Adrenal gland (tissue), 12 donors: ENCODE results near the gene TAGLN2. TPM values are rescaled to one million over a fixed set of nuclear protein-coding genes. Genes with fewer than 3 reads are reported as not detected.

Experiments used
- DNase-seq, 7 donors: peaks; one replicate each; pipeline ENCODE4 v3.0.0-alpha.2; 2019 to 2020
- H3K27ac ChIP-seq, 5 donors: fragments of 200-600 bp; sonication (generic) in 4 of 5; 1 replicate in 3 of 5; 2 replicates in 2 of 5; pipeline versions ENCODE4 v1.5.1 to v1.8.0; 2016 to 2020; ENCODE audit warnings: mild to moderate bottlenecking in 1 of 5
- H3K27me3 ChIP-seq: fragments of 200-600 bp; 2 replicates; pipeline ENCODE4 v1.8.0; 2021
- H3K36me3 ChIP-seq, 2 donors: fragments of 200-600 bp; replicated peaks in 1 of 2; 1 replicate in 1 of 2; 2 replicates in 1 of 2; pipeline versions ENCODE4 v1.5.1 to v1.8.0; 2018 to 2022
- H3K4me1 ChIP-seq, 2 donors: fragments of 200-600 bp; replicated peaks in 1 of 2; 1 replicate in 1 of 2; 2 replicates in 1 of 2; pipeline versions ENCODE4 v1.5.1 to v1.8.0; 2018 to 2021
- H3K4me3 ChIP-seq, 4 donors: fragments of 200-600 bp; sonication (generic) in 3 of 4; one replicate each; pipeline ENCODE4 v1.5.1; 2016 to 2018
- H3K9me3 ChIP-seq, 3 donors: fragments of 200-600 bp; sonication (generic) in 1 of 3; replicated peaks in 1 of 3; 1 replicate in 2 of 3; 2 replicates in 1 of 3; pipeline versions ENCODE4 v1.5.1 to v1.8.0; 2016 to 2021
- POLR2A ChIP-seq, 2 donors: fragments of 450-650 bp; IDR thresholded peaks; one replicate each; pipeline ENCODE4 v1.6.1; 2017; ENCODE audit warnings: antibody characterized with exemption in 2 of 2, mild to moderate bottlenecking in 2 of 2, moderate library complexity in 1 of 2
- WGBS, 4 donors: extraction: QIAGEN DNeasy Blood & Tissue Kit in 2 of 4; methylation state at CpG; one replicate each; pipeline versions ENCODE4 v1.1.5 to v1.1.7; 2013 to 2017; 5-methylcytosine and 5-hydroxymethylcytosine counted together
- intact Hi-C, 2 donors: fragments of 100-400 bp; cut with DNase I; formaldehyde crosslinking; loops; one replicate each; pipeline versions ENCODE4 v1.14.1 to v1.15.0; 2022 to 2023
- polyA plus RNA-seq, 3 donors: library from polyadenylated mRNA; stranded (reverse); fragments of 200-250 nt in 2 of 3; fragments of 350-450 nt in 1 of 3; fragmentation: Illumina TruSeq in 1 of 3; extraction: RNeasy Lipid Tissue Mini Kit (QIAGEN cat#74804) in 1 of 3; gene quantifications; one replicate each; pipeline ENCODE4 v1.2.3, GENCODE V29; 2013 to 2014
- total RNA-seq, 9 donors: library from RNA; depleted of rRNA in 4 of 9; stranded (reverse); fragments of >200 nt in 4 of 9; fragments of 120-200 nt in 1 of 9; fragmentation: NEBNext Ultra II Directional in 1 of 9; extraction: Animal tissue kit (Norgen Biotek cat#: 25700) in 1 of 9; gene quantifications; one replicate each; pipeline versions ENCODE4 v1.1.0 to v1.2.4, GENCODE V29; 2013 to 2023
- TF ChIP-seq, protein P1 (sequence below), 6 experiments: fragments of 450-650 bp in 4 of 6; fragments of 200-600 bp in 2 of 6; sonication (generic) in 1 of 6; IDR thresholded peaks; 1 replicate in 5 of 6; 2 replicates in 1 of 6; pipeline versions ENCODE4 v1.5.1 to v1.8.0; 2016 to 2021; ENCODE audit warnings: antibody characterized with exemption in 6 of 6, mild to moderate bottlenecking in 2 of 6, moderate library complexity in 1 of 6
- donor health status: healthy with polysubstance abuse.
- donor health status: Bipolar disorder and iron deficiency.
- donor health status: DM: yes; HTN: yes; CAD: no.
- donor health status: DM: no; HTN: no; CAD: no.
- donor health status: DM: no; HTN: no; CAD: no.
- donor health status: DM: yes; HTN: yes; CAD: no.

The TAGLN2 gene
- total and polyA plus RNA-seq, 12 donors: 42.3 to 215 (median 143) TPM

DNA sequence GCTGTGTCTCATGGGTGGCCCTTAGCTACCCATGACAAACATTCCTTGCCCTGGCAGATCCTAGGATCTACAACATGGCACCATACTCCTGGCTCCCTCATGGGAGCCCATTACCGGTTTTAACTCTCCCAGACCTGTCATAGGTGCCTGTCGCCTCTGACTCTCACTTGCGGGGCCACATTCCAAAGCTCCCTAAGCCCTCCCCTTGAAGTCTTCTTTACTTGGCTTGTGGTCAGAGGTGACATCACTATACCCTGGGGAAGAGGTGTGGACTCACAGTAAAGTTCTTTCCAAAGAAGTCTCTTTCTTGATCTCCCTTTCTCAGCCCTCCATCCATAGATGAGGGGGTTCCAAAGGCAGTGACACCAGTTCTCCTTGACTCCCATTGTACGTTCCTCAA is 34.1 kb upstream of the TAGLN2 start:
- Histone ChIP-seq H3K9me3 (no peaks in the 10 kb centered on the region), H3K27ac (no peak overlapping the region), H3K27me3 (peaks cover under 1% of the 10 kb centered on the region), H3K4me1 (no peaks in the 10 kb centered on the region), H3K4me3 (no peak overlapping the region), H3K36me3 (no peaks in the 10 kb centered on the region)
- intact Hi-C loops: no loop called here
- 72 to 82% (median 78%) methylated on average over 4 of the region's 4 CpGs for WGBS, 4 donors
- DNase-seq: no peak
- no peak for TF ChIP-seq POLR2A (IDR thresholded peaks at IDR 0.05)
- TF ChIP-seq, protein P1, sequence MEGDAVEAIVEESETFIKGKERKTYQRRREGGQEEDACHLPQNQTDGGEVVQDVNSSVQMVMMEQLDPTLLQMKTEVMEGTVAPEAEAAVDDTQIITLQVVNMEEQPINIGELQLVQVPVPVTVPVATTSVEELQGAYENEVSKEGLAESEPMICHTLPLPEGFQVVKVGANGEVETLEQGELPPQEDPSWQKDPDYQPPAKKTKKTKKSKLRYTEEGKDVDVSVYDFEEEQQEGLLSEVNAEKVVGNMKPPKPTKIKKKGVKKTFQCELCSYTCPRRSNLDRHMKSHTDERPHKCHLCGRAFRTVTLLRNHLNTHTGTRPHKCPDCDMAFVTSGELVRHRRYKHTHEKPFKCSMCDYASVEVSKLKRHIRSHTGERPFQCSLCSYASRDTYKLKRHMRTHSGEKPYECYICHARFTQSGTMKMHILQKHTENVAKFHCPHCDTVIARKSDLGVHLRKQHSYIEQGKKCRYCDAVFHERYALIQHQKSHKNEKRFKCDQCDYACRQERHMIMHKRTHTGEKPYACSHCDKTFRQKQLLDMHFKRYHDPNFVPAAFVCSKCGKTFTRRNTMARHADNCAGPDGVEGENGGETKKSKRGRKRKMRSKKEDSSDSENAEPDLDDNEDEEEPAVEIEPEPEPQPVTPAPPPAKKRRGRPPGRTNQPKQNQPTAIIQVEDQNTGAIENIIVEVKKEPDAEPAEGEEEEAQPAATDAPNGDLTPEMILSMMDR (IDR thresholded peaks at IDR 0.05): no peak

DNA sequence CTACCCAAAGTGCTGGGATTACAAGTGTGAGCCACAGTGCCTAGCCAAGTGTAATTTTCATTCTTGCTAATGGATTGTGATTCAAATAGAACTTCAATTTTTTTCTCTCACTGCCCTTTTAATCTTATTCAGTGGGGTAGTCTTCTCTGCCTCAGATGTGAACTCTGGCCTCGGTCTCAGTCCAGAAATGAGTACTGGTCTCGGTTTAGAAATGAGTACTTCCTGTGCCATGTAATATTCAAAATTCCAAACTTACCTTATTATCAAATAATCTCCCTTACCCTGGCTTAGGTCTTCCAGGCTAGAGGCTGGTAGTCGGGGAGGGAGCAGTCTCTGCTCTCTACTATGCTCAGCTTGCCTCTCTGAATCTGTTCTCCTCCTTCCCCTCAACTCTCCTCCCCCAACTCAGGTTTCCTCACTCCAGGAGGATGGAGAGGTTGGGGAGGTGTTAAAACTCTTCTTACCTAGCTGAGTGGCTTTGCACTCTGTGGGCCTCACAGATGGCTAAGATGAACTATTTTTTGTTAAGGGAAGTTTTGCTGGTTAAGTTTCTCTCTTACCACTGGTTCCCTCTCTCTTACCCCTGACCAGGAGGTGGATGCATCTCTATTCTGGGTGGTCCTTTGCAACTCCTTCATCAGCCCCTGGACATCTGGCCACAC is 33.5 kb upstream of the TAGLN2 start:
- no peaks in the 10 kb centered on the region for H3K27me3 ChIP-seq
- DNase-seq: no peak
- no peaks in the 10 kb centered on the region for H3K36me3 ChIP-seq
- TF ChIP-seq POLR2A (IDR thresholded peaks at IDR 0.05): no peak
- TF ChIP-seq, protein P1 (IDR thresholded peaks at IDR 0.05): no peak
- intact Hi-C loops: no loop called here
- H3K9me3 ChIP-seq: no peaks in the 10 kb centered on the region
- H3K4me3 ChIP-seq: no peak overlapping the region
- no peak overlapping the region for H3K27ac ChIP-seq
- WGBS, 4 donors: 46 to 65% (median 62%) methylated on average over 3 of the region's 3 CpGs
- no peaks in the 10 kb centered on the region for H3K4me1 ChIP-seq

DNA sequence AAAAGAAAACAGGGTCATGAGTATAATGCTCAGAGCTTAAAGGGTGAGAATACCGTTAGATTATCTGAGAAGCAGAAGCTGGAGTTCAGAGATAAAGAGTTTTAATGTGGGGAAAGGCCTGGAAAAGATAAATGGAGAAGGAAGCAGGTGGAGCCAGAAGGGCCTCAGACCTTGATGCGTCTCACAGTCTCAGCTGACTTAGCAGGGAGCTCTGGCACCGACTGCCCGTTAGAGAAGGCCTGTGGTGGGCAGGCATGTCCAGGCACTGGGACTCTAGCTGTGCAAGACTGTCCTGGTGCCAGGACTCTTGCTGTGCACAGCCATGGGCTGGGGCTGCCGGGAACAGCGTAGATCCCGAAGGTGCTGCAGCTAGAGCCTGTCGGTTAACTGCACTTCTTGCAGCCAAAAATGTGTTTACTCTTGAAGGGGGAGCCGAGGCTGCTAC is 32.5 kb upstream of the TAGLN2 start:
- 59 to 69% (median 65%) methylated on average over 5 to 9 of the region's 9 CpGs for WGBS, 4 donors
- H3K9me3 ChIP-seq: no peaks in the 10 kb centered on the region
- no peak overlapping the region for H3K27ac ChIP-seq
- H3K4me1 ChIP-seq: no peaks in the 10 kb centered on the region
- no peak for DNase-seq
- intact Hi-C loops: no loop called here
- no peak overlapping the region for H3K4me3 ChIP-seq
- no peak for TF ChIP-seq POLR2A (IDR thresholded peaks at IDR 0.05)
- TF ChIP-seq, protein P1 (IDR thresholded peaks at IDR 0.05): no peak
- no peaks in the 10 kb centered on the region for H3K27me3 ChIP-seq
- no peaks in the 10 kb centered on the region for H3K36me3 ChIP-seq

DNA sequence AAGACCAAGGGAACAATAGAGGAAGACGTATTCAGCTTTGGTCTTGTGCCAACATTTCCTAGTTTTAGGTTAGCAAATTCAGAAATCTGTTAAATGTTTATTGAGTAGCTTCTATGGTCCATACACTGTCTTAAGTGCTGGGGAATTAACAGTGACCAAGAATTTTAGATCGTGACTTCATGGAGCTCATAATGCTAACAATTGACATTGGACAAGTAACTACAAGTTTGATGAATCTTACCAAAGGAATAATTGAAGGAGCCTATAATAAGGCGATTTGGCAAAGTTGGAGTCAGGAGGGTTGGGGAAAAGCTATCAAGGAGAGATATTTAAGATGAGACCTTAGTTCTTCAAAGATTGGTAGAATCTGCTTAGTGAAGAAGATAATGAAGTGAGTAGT is 30.1 kb upstream of the TAGLN2 start:
- H3K4me3 ChIP-seq: no peak overlapping the region
- WGBS, 4 donors: 71 to 83% (median 80%) methylated on average over 3 of the region's 3 CpGs
- peaks cover 15% of the 10 kb centered on the region for H3K27me3 ChIP-seq
- H3K4me1 ChIP-seq: no peaks in the 10 kb centered on the region
- H3K9me3 ChIP-seq: no peaks in the 10 kb centered on the region
- no peak overlapping the region for H3K27ac ChIP-seq
- intact Hi-C loops: no loop called here
- no peak for DNase-seq
- no peak for TF ChIP-seq POLR2A (IDR thresholded peaks at IDR 0.05)
- TF ChIP-seq, protein P1 (IDR thresholded peaks at IDR 0.05): no peak
- no peaks in the 10 kb centered on the region for H3K36me3 ChIP-seq
